Transverse colon (tissue), 4 donors: Measurements from ENCODE around the gene R3HDM4. TPM values are rescaled to one million over a fixed set of nuclear protein-coding genes. Genes with fewer than 3 reads are reported as not detected.

Experiments used
- DNase-seq: peaks from one replicate; pipeline ENCODE4 v3.0.0-alpha.2; 2019
- H3K27ac ChIP-seq, 4 donors: fragments of 200-600 bp; sonication (generic); 2 replicates each; pipeline ENCODE4 v1.5.1; 2016 to 2018; ENCODE audit warnings: inconsistent platforms in 4 of 4
- H3K27me3 ChIP-seq: fragments of 200-600 bp; sonication (generic); 2 replicates; pipeline ENCODE4 v1.5.1; 2017; ENCODE audit warnings: inconsistent platforms
- H3K36me3 ChIP-seq, 4 donors: fragments of 200-600 bp; sonication (generic); 2 replicates each; pipeline ENCODE4 v1.5.1; 2017 to 2019; ENCODE audit warnings: inconsistent platforms in 4 of 4
- H3K4me1 ChIP-seq, 4 donors: fragments of 200-600 bp; sonication (generic); 2 replicates each; pipeline ENCODE4 v1.5.1; 2017 to 2020; ENCODE audit warnings: inconsistent platforms in 4 of 4
- H3K4me3 ChIP-seq, 4 donors: fragments of 200-600 bp; sonication (generic); 1 replicate in 1 of 4; 2 replicates in 3 of 4; pipeline versions ENCODE4 v1.5.1 to v1.6.1; 2017 to 2019; ENCODE audit warnings: inconsistent platforms in 4 of 4
- H3K9me3 ChIP-seq, 2 donors: fragments of 200-600 bp; sonication (generic); 2 replicates each; pipeline ENCODE4 v1.5.1; 2017 to 2019; ENCODE audit warnings: inconsistent platforms in 2 of 2
- EP300 ChIP-seq: sonication (generic); formaldehyde crosslinking; IDR thresholded peaks from one replicate; pipeline ENCODE4 v1.6.1; 2017; ENCODE audit warnings: antibody characterized with exemption, low read depth
- POLR2A ChIP-seq: fragments of 450-650 bp; IDR thresholded peaks from one replicate; pipeline ENCODE4 v1.6.1; 2016; ENCODE audit warnings: antibody characterized with exemption, mild to moderate bottlenecking, moderate library complexity
- POLR2AphosphoS5 ChIP-seq, 3 donors: sonication (generic); formaldehyde crosslinking; IDR thresholded peaks; one replicate each; pipeline ENCODE4 v1.6.1; 2016; ENCODE audit warnings: antibody characterized with exemption in 3 of 3
- WGBS, 2 donors: methylation state at CpG; one replicate each; pipeline ENCODE4 v1.1.5; 2018; ENCODE audit warnings: low coverage in 1 of 2; 5-methylcytosine and 5-hydroxymethylcytosine counted together
- in situ Hi-C, 4 donors: fragments of 200-750 bp; cut with MboI; loops; one replicate each; pipeline versions ENCODE4 v1.15.0 to v1.15.1; 2017; ENCODE audit warnings: low sequenced_read_pairs in 3 of 4, low pct_ligation_motif_present in 1 of 4, low pct_unique_long_range_greater_than_20kb in 1 of 4
- intact Hi-C: fragments of 100-400 bp; cut with DNase I; formaldehyde crosslinking; loops from one replicate; pipeline ENCODE4 v1.15.1; 2023; ENCODE audit warnings: low total_unique reads
- total RNA-seq, 4 donors: library from RNA; depleted of rRNA; stranded (reverse); fragments of >200 nt; gene quantifications; one replicate each; pipeline ENCODE4 v1.1.0, GENCODE V29; 2016
- TF ChIP-seq, protein P1 (sequence below), 5 experiments: fragments of 200-600 bp in 3 of 5; fragments of 450-650 bp in 2 of 5; sonication (generic) in 3 of 5; IDR thresholded peaks; 1 replicate in 2 of 5; 2 replicates in 3 of 5; pipeline ENCODE4 v1.5.1; 2016 to 2017; ENCODE audit warnings: antibody characterized with exemption in 5 of 5, inconsistent platforms in 3 of 5, mild to moderate bottlenecking in 2 of 5, moderate library complexity in 1 of 5

Gene R3HDM4
- total RNA-seq, 4 donors from 2014 or later = 43.8 to 49.4 (median 46.7) TPM

GRCh38 chr19:947707-948539 lies 34.9 kb upstream of the R3HDM4 start:
- H3K36me3 ChIP-seq = no peaks in the 10 kb centered on the region
- 74 to 87% methylated on average over 3 to 33 of the region's 47 CpGs for WGBS, 2 donors
- intact Hi-C loops = no loop called here

DNA sequence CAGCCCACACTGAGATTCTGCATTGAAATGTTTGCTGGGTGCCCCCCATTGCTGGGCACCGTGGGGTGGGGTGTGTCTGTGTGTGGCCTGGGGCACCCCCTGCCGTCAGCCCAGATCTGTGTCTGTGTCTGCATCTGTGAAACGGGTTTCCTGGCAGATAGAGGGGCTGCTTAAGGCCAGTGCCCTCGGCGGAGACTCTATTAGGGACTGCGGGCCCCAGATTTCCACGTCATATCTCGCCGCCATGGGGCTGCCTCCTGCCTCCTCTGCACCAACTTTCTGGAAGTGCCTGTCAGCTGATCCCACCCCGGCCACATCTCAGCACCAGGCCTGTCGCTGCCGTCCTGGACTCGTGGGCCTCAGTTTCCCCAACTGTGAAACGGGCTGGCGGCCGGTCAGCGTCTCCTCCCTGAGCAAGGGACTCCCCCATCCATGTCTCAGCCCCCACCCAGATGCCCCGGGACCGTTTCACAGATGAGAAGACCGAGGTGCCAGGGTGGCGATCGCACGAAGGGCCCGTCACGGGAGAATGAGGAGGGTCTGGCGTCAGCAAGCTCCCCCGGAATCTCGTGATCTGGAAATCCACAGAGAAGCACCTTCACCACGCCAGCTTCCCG lies 34.2 kb upstream of the R3HDM4 start:
- peak overlapping the region; percentile 16 to 31 (median 26) for H3K27ac ChIP-seq
- DNase-seq = no peak
- H3K27me3 ChIP-seq = no peaks in the 10 kb centered on the region
- no peaks in the 10 kb centered on the region for H3K36me3 ChIP-seq
- intact Hi-C loops (no loop called here), in situ Hi-C loops (no loop called here)
- H3K4me1 ChIP-seq = peaks cover 6 to 32% (median 9%) of the 10 kb centered on the region in 4 donors
- no peaks in the 10 kb centered on the region for H3K9me3 ChIP-seq
- no peak overlapping the region for H3K4me3 ChIP-seq
- WGBS, 2 donors = 82 to 93% methylated on average over 12 to 30 of the region's 30 CpGs
- TF ChIP-seq POLR2AphosphoS5 (IDR thresholded peaks at IDR 0.05) (no peak), POLR2A (no peak), EP300 (no peak)
- TF ChIP-seq, protein P1, sequence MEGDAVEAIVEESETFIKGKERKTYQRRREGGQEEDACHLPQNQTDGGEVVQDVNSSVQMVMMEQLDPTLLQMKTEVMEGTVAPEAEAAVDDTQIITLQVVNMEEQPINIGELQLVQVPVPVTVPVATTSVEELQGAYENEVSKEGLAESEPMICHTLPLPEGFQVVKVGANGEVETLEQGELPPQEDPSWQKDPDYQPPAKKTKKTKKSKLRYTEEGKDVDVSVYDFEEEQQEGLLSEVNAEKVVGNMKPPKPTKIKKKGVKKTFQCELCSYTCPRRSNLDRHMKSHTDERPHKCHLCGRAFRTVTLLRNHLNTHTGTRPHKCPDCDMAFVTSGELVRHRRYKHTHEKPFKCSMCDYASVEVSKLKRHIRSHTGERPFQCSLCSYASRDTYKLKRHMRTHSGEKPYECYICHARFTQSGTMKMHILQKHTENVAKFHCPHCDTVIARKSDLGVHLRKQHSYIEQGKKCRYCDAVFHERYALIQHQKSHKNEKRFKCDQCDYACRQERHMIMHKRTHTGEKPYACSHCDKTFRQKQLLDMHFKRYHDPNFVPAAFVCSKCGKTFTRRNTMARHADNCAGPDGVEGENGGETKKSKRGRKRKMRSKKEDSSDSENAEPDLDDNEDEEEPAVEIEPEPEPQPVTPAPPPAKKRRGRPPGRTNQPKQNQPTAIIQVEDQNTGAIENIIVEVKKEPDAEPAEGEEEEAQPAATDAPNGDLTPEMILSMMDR (IDR thresholded peaks at IDR 0.05) = no peak

More at GRCh38 chr19:947707-948539, 34.9 kb upstream of the R3HDM4 start:
- peak; percentile 83 for DNase-seq
- in situ Hi-C loops = no loop called here
- H3K9me3 ChIP-seq = no peaks in the 10 kb centered on the region
- H3K4me3 ChIP-seq = no peak overlapping the region
- TF ChIP-seq, protein P1 (IDR thresholded peaks at IDR 0.05) = no peak
- TF ChIP-seq POLR2AphosphoS5 (IDR thresholded peaks at IDR 0.05) = peak in 2 of 3 donors; percentile 47 to 61
- no peaks in the 10 kb centered on the region for H3K27me3 ChIP-seq
- H3K4me1 ChIP-seq = peaks cover 10 to 35% (median 15%) of the 10 kb centered on the region in 4 donors
- peak overlapping the region; percentile 16 to 35 (median 26) for H3K27ac ChIP-seq

DNA sequence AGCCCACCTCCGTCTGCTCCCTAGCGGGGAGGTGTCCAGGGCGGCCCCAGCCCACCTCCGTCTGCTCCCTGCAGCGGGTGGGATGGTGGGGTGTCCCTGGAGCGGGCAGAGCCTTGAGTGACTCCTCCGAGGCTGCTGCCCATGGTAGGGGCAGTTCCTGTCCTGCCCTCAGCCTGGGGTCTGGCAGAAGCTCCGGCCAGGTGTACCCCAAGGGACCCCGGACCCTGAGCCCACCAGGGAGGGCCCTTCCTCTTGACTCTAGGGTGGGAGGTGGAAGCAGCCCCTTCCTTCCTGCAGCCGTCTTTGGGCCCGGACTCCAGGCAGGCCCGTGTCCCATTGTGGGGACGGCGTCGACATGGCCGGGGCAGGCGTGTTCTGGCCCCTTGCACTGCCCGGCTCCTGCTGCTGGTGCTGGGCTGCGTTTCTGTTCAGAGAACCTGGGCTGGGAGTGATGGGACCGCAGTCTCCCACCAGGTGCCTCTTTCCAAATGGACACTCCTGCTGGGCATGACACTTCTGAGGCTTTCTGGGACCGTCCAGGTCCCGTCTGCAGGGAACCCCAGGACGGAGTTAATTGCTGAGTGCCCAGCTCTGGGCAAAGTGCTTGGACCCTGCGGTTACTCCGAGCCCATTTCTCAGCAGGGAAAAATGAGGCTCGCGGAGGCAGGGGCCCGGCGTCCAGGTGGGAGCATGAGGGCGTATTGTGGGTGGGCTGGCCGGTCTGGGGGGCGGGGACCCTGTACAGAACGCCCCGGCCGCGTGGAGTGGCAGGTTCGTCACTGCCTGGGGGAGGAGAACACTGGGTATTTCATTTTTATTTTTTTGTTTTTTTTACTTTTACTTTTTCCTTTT lies 32.6 kb upstream of the R3HDM4 start:
- Histone ChIP-seq H3K27ac (no peak overlapping the region), H3K4me1 (peaks cover 11 to 35% (median 20%) of the 10 kb centered on the region in 4 donors), H3K36me3 (no peaks in the 10 kb centered on the region), H3K9me3 (no peaks in the 10 kb centered on the region), H3K27me3 (no peaks in the 10 kb centered on the region), H3K4me3 (no peak overlapping the region)
- TF ChIP-seq EP300 = no peak
- TF ChIP-seq POLR2A = no peak
- no peak for TF ChIP-seq POLR2AphosphoS5 (IDR thresholded peaks at IDR 0.05)
- 88% methylated on average over 24 of the region's 37 CpGs; no CpG with 5 or more reads in 1 of the 2 donors for WGBS, 2 donors
- no peak for DNase-seq
- intact Hi-C loops = no loop called here
- in situ Hi-C loops = no loop called here

DNA sequence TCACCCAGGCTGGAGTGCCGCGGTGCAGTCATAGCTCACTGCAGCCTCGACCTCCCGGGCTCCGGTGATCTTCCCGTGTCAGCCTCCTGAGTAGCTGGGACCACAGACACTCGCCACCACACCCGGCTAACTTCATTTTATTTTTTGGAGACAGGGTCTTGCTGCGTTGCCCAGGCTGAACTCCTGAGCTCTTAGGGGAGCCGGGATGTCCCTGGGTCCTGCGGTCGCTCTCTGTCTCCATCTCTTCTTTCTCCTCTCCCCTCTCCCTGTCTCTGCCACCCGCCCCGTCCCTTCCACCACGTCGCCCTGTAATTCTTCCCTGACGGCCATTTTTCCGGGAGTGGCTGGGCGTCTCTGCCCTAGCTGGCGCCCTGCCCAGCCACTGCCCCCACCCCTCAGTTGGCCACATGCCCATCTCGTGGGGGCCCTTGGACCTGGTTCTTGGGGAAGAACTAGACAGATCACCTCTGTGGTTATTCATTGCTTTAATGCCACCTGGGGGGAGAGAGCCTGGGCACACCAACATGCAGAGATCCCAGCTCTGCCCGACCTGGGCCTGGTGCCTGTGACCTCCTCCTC lies 31.7 kb upstream of the R3HDM4 start:
- no peak overlapping the region for H3K4me3 ChIP-seq
- in situ Hi-C loops (no loop called here), intact Hi-C loops (no loop called here)

More for the DNA sequence above, 31.7 kb upstream of the R3HDM4 start:
- peak; percentile 59 for DNase-seq
- Histone ChIP-seq H3K27ac (no peak overlapping the region), H3K36me3 (no peaks in the 10 kb centered on the region), H3K4me1 (peaks cover 11 to 43% (median 24%) of the 10 kb centered on the region in 4 donors), H3K27me3 (no peaks in the 10 kb centered on the region), H3K9me3 (no peaks in the 10 kb centered on the region)
- 50 to 56% methylated on average over 15 to 22 of the region's 22 CpGs for WGBS, 2 donors
- TF ChIP-seq POLR2AphosphoS5 (IDR thresholded peaks at IDR 0.05) (no peak), EP300 (no peak), POLR2A (no peak)
- TF ChIP-seq, protein P1 (IDR thresholded peaks at IDR 0.05) = no peak
